ENCODE measurements around the gene TAF11.

TAF11 gene

GRCh38 chr6:34897716-34898115, 9.9 kb upstream of the TAF11 start:
- no peak for TF ChIP-seq FOXP2 (optimal IDR thresholded peaks at IDR 0.05; ENCODE audit: borderline replicate concordance, extremely low read depth, extremely low read length, insufficient read depth)
- TF ChIP-seq TAF1 (IDR thresholded peaks at IDR 0.05; ENCODE audit: borderline replicate concordance, insufficient read depth, low read length) = no peak
- TF ChIP-seq POLR2AphosphoS5 (IDR thresholded peaks at IDR 0.05; ENCODE audit: low read depth, low read length) = no peak
- no peak for TF ChIP-seq REST (IDR thresholded peaks at IDR 0.05; ENCODE audit: insufficient read depth in 1 of 2, low read depth in 2 of 2, low read length in 2 of 2)
- no peak for TF ChIP-seq SIN3A (IDR thresholded peaks at IDR 0.05; ENCODE audit: borderline replicate concordance, insufficient read depth, low read length)

GRCh38 chr6:34897130-34897529, 9.3 kb upstream of the TAF11 start:
- TF ChIP-seq FOXP2 (optimal IDR thresholded peaks at IDR 0.05; ENCODE audit: borderline replicate concordance, extremely low read depth, extremely low read length, insufficient read depth) = no peak
- TF ChIP-seq SIN3A (IDR thresholded peaks at IDR 0.05; ENCODE audit: borderline replicate concordance, insufficient read depth, low read length) = no peak
- no peak for TF ChIP-seq TAF1 (IDR thresholded peaks at IDR 0.05; ENCODE audit: borderline replicate concordance, insufficient read depth, low read length)
- TF ChIP-seq REST (IDR thresholded peaks at IDR 0.05; ENCODE audit: insufficient read depth in 1 of 2, low read depth in 2 of 2, low read length in 2 of 2) = no peak
- no peak for TF ChIP-seq POLR2AphosphoS5 (IDR thresholded peaks at IDR 0.05; ENCODE audit: low read depth, low read length)

GRCh38 chr6:34894693-34895092, 6.9 kb upstream of the TAF11 start:
- TF ChIP-seq POLR2AphosphoS5 (IDR thresholded peaks at IDR 0.05; ENCODE audit: low read depth, low read length) = no peak
- TF ChIP-seq TAF1 (IDR thresholded peaks at IDR 0.05; ENCODE audit: borderline replicate concordance, insufficient read depth, low read length) = no peak
- TF ChIP-seq REST (IDR thresholded peaks at IDR 0.05; ENCODE audit: insufficient read depth in 1 of 2, low read depth in 2 of 2, low read length in 2 of 2) = no peak
- no peak for TF ChIP-seq SIN3A (IDR thresholded peaks at IDR 0.05; ENCODE audit: borderline replicate concordance, insufficient read depth, low read length)
- no peak for TF ChIP-seq FOXP2 (optimal IDR thresholded peaks at IDR 0.05; ENCODE audit: borderline replicate concordance, extremely low read depth, extremely low read length, insufficient read depth)

- TF ChIP-seq SIN3A (IDR thresholded peaks at IDR 0.05; ENCODE audit: borderline replicate concordance, insufficient read depth, low read length) = no peak
- no peak for TF ChIP-seq POLR2AphosphoS5 (IDR thresholded peaks at IDR 0.05; ENCODE audit: low read depth, low read length)
- no peak for TF ChIP-seq REST (IDR thresholded peaks at IDR 0.05; ENCODE audit: insufficient read depth in 1 of 2, low read depth in 2 of 2, low read length in 2 of 2)
- no peak for TF ChIP-seq TAF1 (IDR thresholded peaks at IDR 0.05; ENCODE audit: borderline replicate concordance, insufficient read depth, low read length)
- TF ChIP-seq FOXP2 (optimal IDR thresholded peaks at IDR 0.05; ENCODE audit: borderline replicate concordance, extremely low read depth, extremely low read length, insufficient read depth) = no peak
Measured at GRCh38 chr6:34891296-34891695, 3.5 kb upstream of the TAF11 start.

GRCh38 chr6:34890533-34890925, 2.7 kb upstream of the TAF11 start:
- TF ChIP-seq POLR2AphosphoS5 (IDR thresholded peaks at IDR 0.05; ENCODE audit: low read depth, low read length) (no peak), SIN3A (IDR thresholded peaks at IDR 0.05; ENCODE audit: borderline replicate concordance, insufficient read depth, low read length) (no peak), TAF1 (IDR thresholded peaks at IDR 0.05; ENCODE audit: borderline replicate concordance, insufficient read depth, low read length) (no peak), FOXP2 (optimal IDR thresholded peaks at IDR 0.05; ENCODE audit: borderline replicate concordance, extremely low read depth, extremely low read length, insufficient read depth) (no peak), REST (IDR thresholded peaks at IDR 0.05; ENCODE audit: insufficient read depth in 1 of 2, low read depth in 2 of 2, low read length in 2 of 2) (no peak)
